ENCODE results near the gene LPXN.

DNA sequence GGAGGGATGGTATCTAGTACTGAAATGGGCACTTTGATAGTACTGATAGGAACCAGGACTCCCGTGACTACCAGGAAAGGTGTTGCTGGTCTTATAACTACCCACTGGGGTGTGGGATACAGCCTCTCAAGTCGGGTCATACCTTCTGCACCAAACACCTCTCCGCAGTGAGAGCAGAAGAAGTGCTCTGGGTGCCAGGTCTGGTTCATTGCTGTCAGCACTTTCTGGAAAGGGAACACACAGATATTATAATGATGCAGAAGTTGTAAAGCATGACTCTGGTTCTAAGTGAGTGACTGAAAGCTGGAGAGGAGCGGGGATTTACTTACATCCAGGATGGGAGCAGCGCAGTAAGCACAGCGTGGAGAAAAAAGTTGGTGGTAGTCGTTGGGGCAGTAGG, 26.0 kb downstream of the LPXN start:
- TF ChIP-seq, protein P1, sequence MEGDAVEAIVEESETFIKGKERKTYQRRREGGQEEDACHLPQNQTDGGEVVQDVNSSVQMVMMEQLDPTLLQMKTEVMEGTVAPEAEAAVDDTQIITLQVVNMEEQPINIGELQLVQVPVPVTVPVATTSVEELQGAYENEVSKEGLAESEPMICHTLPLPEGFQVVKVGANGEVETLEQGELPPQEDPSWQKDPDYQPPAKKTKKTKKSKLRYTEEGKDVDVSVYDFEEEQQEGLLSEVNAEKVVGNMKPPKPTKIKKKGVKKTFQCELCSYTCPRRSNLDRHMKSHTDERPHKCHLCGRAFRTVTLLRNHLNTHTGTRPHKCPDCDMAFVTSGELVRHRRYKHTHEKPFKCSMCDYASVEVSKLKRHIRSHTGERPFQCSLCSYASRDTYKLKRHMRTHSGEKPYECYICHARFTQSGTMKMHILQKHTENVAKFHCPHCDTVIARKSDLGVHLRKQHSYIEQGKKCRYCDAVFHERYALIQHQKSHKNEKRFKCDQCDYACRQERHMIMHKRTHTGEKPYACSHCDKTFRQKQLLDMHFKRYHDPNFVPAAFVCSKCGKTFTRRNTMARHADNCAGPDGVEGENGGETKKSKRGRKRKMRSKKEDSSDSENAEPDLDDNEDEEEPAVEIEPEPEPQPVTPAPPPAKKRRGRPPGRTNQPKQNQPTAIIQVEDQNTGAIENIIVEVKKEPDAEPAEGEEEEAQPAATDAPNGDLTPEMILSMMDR (IDR thresholded peaks at IDR 0.05): no peak
- no peak for TF ChIP-seq POLR2A (IDR thresholded peaks at IDR 0.05)
